Activated T-helper 2 cell treated with anti-CD3 and anti-CD28 coated beads, Interferon-gamma antibody, Interleukin-2, Interleukin-4, amounts not matched to agents 10 μg/mL and 5 μg/mL and 100 μg/mL, durations not matched to agents 14 hours and 24 hours and 36 hours (primary cell): Measurements from ENCODE around the gene PTPN1. TPM values are rescaled to one million over a fixed set of nuclear protein-coding genes. Genes with fewer than 3 reads are reported as not detected.
"Not testable (repeated sequence)": the region's sequence is repeated elsewhere in the genome, so short reads cannot be mapped to it uniquely, and the experiment has no call there.

Experiments
- DNase-seq: peaks from one replicate; pipeline ENCODE4 v3.0.0; 2021; ENCODE audit warnings: low spot score
- H3K27ac Mint-ChIP-seq: one replicate; pipeline ENCODE4 v1.8.0; 2021; ENCODE audit warnings: mixed read lengths
- H3K27me3 Mint-ChIP-seq: one replicate; pipeline ENCODE4 v1.8.0; 2021; ENCODE audit warnings: low read depth, mixed read lengths
- H3K36me3 Mint-ChIP-seq: one replicate; pipeline ENCODE4 v1.8.0; 2021; ENCODE audit warnings: low read depth, mixed read lengths
- H3K4me1 Mint-ChIP-seq: one replicate; pipeline ENCODE4 v1.8.0; 2021; ENCODE audit warnings: low read depth, mixed read lengths
- H3K4me3 Mint-ChIP-seq: one replicate; pipeline ENCODE4 v1.8.0; 2021; ENCODE audit warnings: low read depth, mild to moderate bottlenecking, moderate library complexity, mixed read lengths
- H3K9me3 Mint-ChIP-seq: one replicate; pipeline ENCODE4 v1.8.0; 2021; ENCODE audit warnings: mixed read lengths
- intact Hi-C: fragments of 100-400 bp; cut with micrococcal nuclease; formaldehyde crosslinking; loops from one replicate; pipeline ENCODE4 v1.15.1; 2023
- total RNA-seq: library from RNA; stranded (reverse); gene quantifications from 2 replicates; pipeline ENCODE4 v1.2.3, GENCODE V29; 2022

Gene PTPN1
- total RNA-seq, 1 donor from 2014 or later = 94.6 TPM

DNA sequence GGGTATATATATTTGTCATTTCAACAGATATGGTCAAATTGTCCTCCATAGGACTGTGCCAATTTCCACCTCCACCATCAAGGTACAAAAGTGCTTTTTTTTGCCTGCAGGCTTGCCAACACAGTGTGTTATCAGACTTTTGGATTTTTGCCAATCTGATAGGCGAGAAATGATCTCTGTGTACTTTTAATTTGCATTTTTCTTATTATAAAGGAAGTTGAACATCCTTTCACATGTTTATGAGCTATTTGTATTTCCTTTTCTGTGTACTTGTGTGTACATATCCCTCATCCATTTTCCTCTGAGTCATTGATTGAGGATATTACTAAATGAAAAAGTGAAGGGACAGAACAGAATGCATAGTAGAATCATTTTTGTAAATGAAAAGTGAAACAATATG is 39.0 kb upstream of the PTPN1 start:
- peaks cover 31% of the 10 kb centered on the region for H3K4me1 Mint-ChIP-seq
- no peak overlapping the region for H3K27ac Mint-ChIP-seq
- intact Hi-C loops = no loop called here
- no peak for DNase-seq
- H3K9me3 Mint-ChIP-seq = no peaks in the 10 kb centered on the region
- no peaks in the 10 kb centered on the region for H3K27me3 Mint-ChIP-seq
- no peaks in the 10 kb centered on the region for H3K36me3 Mint-ChIP-seq
- H3K4me3 Mint-ChIP-seq = no peak overlapping the region

DNA sequence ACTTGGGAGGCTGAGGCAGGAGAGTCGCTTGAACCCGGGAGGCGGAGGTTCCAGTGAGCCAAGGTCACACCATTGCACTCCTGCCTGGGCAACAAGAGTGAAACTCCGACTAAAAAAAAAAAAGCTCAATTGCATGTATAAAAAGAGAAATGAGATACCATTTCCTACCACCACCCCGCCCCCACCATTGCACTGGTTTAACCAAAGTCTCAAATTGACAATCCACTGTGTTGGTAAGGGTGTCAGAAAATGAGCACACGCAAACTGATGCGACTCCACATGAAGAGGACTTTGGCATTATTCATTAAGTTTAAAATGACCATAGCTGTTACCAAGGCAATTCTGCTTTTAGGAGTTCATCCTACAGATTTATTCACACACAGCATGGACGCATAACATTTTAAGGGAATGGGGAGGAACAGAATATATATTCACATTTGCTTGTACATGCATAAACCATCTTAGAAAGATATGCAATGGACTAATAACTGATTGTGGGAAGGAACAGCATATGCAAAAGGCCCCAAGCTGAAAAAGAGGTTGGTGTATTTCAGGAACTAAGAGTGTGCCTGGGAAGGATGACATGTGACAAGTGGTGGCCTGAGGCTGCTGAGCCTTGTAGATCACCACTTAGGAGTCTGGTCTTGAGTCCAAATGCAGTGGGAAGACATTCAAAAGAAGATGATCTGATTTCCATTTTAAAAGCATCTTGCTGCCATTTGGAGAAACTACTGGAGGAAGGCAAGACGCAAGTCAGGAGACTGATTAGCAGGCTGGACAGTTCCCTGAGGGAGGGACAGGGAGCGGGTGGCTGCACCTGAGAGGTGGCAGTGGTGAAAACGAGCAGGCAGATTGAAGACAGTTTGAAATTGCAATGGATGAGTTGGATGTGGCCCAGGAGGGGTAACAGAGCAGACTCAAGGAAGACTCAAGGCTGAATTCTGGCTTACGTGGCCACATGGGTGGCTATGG is 37.2 kb upstream of the PTPN1 start:
- Mint-ChIP-seq H3K36me3 (no peaks in the 10 kb centered on the region), H3K4me3 (no peak overlapping the region), H3K27me3 (no peaks in the 10 kb centered on the region), H3K4me1 (peaks cover 43% of the 10 kb centered on the region), H3K9me3 (no peaks in the 10 kb centered on the region), H3K27ac (no peak overlapping the region)
- intact Hi-C loops = no loop called here
- DNase-seq = no peak

DNA sequence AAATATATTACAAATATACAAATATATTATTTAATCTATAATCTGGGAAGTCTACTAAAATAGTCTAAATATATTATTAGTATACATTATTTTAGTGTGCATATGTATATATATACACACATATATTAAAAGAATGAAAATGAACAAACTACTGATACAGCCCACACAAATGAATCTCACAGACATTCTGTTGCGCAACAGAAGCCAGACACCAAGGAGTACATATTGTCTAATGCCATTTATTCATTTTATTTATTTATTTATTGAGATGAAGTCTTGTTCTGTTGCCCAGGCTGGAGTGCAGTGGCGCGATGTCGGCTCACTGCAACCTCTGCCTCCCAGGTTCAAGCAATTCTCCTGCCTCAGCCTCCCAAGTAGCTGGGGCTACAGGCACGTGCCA is 35.8 kb upstream of the PTPN1 start:
- H3K36me3 Mint-ChIP-seq, H3K27ac Mint-ChIP-seq, intact Hi-C loops, H3K27me3 Mint-ChIP-seq, H3K9me3 Mint-ChIP-seq, DNase-seq, H3K4me3 Mint-ChIP-seq: not testable (repeated sequence)
- H3K4me1 Mint-ChIP-seq = peaks cover 50% of the 10 kb centered on the region

DNA sequence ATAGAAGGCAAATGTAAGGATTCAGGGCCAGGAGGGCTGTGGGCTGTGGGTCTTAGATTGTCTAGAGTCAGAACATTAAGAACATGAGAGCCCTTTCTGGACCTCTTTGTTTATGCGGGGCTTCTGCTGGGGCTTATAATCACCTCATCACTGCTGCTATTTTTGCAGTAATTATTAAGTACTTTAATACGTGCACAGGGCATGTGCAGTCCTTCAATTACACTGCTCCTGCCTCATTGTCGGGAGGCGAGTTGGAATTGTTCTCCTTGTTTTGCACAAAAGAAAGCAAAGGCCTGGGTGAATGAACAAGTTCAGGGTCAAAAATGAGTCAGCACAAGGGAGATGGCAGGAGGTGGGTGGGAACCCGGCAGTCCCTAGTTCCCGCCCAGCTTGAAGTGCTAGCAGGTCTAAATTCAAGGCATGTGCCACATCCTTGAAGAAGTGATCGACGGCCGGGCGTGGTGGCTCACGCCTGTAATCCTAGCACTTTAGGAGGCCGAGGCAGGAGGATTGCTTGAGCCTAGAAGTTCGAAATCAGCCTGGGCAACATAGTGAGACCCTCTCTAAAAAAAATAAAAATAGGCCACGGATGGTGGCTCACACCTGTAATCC is 34.4 kb upstream of the PTPN1 start:
- H3K4me3 Mint-ChIP-seq = no peak overlapping the region
- H3K4me1 Mint-ChIP-seq = peaks cover 43% of the 10 kb centered on the region
- H3K27me3 Mint-ChIP-seq = no peaks in the 10 kb centered on the region
- no peaks in the 10 kb centered on the region for H3K9me3 Mint-ChIP-seq
- H3K36me3 Mint-ChIP-seq = no peaks in the 10 kb centered on the region
- intact Hi-C loops = no loop called here
- DNase-seq = no peak
- no peak overlapping the region for H3K27ac Mint-ChIP-seq

DNA sequence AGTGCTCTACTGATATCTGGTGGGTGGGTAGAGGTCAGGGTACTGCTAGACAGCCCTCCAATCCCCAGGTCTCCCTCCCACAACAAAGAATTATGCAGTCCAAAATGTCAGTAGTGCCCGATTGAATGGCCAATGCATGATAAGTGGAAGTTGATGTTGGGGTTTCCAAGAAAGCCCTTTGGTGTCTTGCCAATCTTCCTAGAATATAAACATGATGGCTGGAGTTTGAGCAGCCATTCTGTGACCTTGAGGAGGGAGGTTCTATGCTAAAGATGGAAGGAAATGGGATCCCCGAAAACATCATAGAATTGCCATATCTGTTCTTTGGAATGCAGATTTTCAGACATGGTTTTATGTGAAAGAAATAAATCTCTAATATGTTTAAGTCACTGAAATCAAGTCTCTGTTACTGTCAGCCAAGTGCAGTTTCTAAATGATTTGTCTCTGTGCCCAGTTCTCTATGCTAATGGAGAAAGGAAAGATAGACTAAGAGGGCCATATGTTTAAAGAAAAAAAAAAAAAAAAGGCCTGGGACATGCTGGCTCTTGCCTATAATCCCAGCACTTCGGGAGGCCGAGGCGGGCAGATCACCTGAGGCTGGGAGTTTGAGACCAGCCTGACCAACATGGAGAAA is 32.8 kb upstream of the PTPN1 start:
- H3K36me3 Mint-ChIP-seq = no peaks in the 10 kb centered on the region
- peaks cover 44% of the 10 kb centered on the region for H3K4me1 Mint-ChIP-seq
- H3K4me3 Mint-ChIP-seq = no peak overlapping the region
- H3K9me3 Mint-ChIP-seq = no peaks in the 10 kb centered on the region
- intact Hi-C loops = no loop called here
- no peak for DNase-seq
- H3K27ac Mint-ChIP-seq = no peak overlapping the region
- no peaks in the 10 kb centered on the region for H3K27me3 Mint-ChIP-seq

DNA sequence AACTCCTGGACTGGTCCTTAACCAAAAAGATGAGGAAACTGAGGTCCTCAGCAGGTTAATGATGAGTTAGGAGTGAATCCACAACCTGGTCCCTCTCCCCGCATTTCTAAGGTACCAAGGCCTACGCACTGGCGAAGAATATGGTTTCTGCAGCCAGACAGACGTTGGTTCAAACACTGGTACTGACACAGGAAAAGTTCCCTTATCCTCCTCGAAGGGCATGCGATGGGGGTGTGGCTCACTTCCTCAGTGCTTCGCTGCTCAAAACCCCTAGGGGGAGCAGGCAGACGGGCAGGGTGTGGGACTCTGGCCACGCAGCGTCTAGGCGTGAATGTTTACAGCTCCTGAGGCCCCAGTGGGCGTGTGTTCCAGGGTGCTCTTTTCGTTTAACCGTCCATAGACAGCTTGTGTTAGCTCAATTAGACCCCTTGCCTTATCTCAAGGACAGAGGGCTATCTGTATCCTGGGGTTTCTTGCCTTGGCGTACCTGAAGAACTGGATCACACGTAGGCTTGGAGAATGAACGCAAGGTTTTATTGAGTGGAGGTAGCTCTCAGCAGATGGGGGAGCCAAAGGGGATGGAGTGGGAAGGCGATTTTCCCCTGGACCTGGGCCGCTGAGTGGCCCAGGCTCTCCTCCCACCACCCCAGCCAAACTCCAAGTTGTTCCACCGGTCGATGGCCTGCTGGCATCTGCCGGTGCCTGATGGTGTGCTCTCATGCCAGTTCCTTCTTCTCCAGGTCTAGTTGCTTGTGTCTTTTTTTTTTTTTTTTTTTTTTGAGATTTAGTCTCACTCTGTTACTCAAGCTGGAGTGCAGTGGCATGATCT is 31.8 kb upstream of the PTPN1 start:
- intact Hi-C loops = loop anchor here (1.0 kb wide), 3 partner anchors 32 to 98 kb away; partner anchors contain the start of gene PTPN1
- Mint-ChIP-seq H3K9me3 (no peaks in the 10 kb centered on the region), H3K36me3 (no peaks in the 10 kb centered on the region), H3K27ac (peak overlapping the region; percentile 33), H3K4me3 (no peak overlapping the region), H3K27me3 (no peaks in the 10 kb centered on the region), H3K4me1 (peaks cover 44% of the 10 kb centered on the region)
- peak; percentile 74 for DNase-seq

DNA sequence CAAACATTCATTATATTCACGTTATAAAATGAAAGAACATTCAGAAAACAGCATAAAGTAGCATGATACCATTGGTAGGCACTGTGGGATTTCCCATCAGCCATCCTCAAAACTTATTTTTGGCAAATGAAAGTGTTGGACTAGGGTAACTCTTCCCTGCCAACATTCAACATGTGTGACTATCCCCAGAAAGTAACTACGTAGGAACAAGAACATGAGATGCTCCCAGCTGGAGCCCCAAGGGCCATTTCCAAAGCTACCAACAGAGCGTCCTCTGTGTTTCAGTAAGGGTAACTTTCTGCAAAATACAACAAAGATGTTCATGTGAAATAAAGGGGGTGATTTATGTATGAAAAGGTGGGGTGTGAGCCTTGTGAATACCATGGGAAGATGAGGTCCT is 28.4 kb upstream of the PTPN1 start:
- peaks cover 50% of the 10 kb centered on the region for H3K4me1 Mint-ChIP-seq
- peaks cover 10% of the 10 kb centered on the region for H3K36me3 Mint-ChIP-seq
- peaks cover 9% of the 10 kb centered on the region for H3K9me3 Mint-ChIP-seq
- no peaks in the 10 kb centered on the region for H3K27me3 Mint-ChIP-seq
- H3K27ac Mint-ChIP-seq = peak overlapping the region; percentile 56
- no peak overlapping the region for H3K4me3 Mint-ChIP-seq
- intact Hi-C loops = loop anchor here (2.0 to 10.0 kb wide), 3 partner anchors 79 to 367 kb away; partner anchors contain the start of genes PARD6B and UBE2V1
- DNase-seq = no peak

DNA sequence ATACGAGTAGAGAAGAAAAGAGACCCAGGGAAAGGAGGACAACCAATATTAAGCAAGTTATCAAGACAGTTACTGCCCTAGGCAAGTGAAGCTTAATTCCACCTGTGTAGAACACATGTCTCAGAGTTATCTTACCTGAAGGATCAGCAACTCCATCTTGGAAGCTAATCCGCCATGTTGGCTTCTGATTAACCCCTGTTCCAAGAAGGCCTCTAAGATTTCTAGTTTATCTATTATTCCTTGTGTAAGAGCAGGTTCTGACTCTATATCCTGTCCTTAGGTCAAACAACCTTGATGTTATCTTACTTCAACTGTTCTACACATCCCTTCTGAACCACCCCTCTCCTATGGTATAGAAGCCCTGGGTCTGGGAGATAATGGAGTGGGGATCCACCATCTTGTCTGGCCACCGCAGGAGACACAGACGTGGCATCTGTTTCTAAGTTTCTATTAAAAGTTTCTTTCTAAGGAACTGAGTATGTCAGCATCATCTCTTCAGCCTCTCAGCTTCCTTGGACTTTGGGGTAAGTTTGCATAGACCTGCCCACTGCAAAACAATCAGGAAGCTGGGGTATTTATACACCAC is 27.7 kb upstream of the PTPN1 start:
- peaks cover 50% of the 10 kb centered on the region for H3K4me1 Mint-ChIP-seq
- H3K4me3 Mint-ChIP-seq = peak overlapping the region; percentile 93
- peaks cover 10% of the 10 kb centered on the region for H3K36me3 Mint-ChIP-seq
- intact Hi-C loops = loop anchor here (2.0 to 10.0 kb wide), 3 partner anchors 78 to 368 kb away; partner anchors contain the start of genes PARD6B and UBE2V1
- DNase-seq = no peak
- peak overlapping the region; percentile 96 for H3K27ac Mint-ChIP-seq
- H3K27me3 Mint-ChIP-seq = no peaks in the 10 kb centered on the region
- H3K9me3 Mint-ChIP-seq = peaks cover 9% of the 10 kb centered on the region

DNA sequence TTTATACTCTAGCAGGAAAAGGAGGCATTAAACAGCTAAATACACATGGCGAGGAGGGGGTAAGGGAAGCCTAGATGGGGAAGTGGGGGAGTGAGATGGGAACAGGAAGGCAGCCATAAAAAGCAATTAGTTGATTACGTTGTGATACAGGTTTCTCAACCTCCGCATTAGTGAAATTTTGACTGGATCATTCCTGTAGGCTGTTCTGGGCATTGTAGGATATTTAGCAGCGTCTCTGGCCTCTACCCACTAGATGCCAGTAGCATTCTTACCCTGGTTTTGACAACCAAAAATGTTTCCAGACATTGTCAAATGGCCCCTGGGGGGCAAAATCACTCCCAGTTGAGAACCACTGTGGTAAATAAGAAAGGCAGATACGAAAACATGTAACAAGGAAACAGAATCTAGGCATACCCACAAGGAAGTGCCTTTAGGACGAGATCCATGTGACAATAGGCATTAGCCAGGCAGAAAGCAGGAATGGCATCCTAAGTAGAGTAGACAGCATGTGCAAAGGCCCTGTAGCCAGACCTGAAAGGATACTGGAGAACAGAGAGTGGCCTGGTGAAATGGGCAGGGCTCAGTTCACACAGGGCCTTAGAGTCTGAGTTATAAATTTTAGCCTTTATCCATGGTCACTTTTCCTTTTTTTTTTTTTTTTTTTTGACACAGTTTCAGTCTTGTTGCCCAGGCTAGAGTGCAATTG is 25.8 kb upstream of the PTPN1 start:
- peak overlapping the region; percentile 96 for H3K27ac Mint-ChIP-seq
- no peak for DNase-seq
- H3K27me3 Mint-ChIP-seq = no peaks in the 10 kb centered on the region
- peaks cover 58% of the 10 kb centered on the region for H3K4me1 Mint-ChIP-seq
- H3K4me3 Mint-ChIP-seq = peak overlapping the region; percentile 93
- peaks cover 10% of the 10 kb centered on the region for H3K36me3 Mint-ChIP-seq
- H3K9me3 Mint-ChIP-seq = peaks cover 9% of the 10 kb centered on the region
- intact Hi-C loops = loop anchor here (10.0 kb wide), 2 partner anchors 250 to 370 kb away; partner anchors contain the start of genes PARD6B and UBE2V1

DNA sequence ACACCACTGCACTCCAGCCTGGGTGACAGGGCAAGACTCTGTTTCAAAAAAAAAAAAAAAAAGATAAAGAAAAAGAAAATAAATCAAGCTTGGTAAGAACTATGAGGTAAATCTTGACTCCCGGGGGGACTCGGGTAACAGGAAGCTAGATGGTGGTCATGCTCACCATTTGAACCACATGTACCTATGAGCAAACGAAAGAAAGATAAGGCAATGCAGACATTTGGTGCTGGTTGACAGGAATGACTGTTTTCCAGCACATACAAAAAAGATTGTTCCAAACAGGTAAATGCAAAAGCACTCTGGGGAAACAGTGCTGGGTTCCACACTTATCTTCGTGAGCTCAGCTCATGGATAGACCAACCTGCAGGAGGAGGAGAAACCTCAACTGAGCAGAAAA is 22.8 kb upstream of the PTPN1 start:
- Mint-ChIP-seq H3K27me3 (no peaks in the 10 kb centered on the region), H3K36me3 (peaks cover 10% of the 10 kb centered on the region), H3K4me1 (peaks cover 54% of the 10 kb centered on the region), H3K9me3 (peaks cover 9% of the 10 kb centered on the region), H3K4me3 (peak overlapping the region; percentile 13), H3K27ac (peak overlapping the region; percentile 88)
- DNase-seq = peak; percentile 37
- intact Hi-C loops = loop anchor here (1.0 to 10.0 kb wide), 3 partner anchors 32 to 373 kb away; partner anchors contain the start of genes PARD6B and UBE2V1

DNA sequence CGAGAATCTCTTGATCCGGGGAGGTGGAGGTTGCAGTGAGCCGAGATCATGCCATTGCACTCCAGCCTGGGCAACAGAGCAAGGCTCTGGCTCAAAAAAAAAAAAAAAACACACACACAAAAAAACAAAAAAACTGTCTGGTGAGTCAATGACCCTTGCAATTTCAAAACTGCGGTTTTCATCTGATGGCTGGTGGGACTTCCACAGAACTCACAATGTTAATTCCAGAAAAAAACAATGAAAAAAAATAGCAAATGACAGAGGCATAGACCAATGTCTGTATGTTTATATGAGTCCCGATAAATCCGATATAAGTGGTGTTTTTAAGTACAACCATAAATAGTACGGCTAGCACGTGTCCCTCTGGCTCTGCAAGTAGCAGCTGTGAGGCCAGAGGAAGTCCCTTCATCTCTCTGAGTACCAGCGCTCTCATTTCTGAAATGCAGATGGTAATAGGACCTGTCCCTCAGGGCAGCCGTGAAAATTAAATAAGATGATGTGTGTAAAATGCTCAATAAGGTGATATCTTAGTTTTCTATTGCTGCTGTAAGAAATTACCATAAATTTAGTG is 21.9 kb upstream of the PTPN1 start:
- H3K27ac Mint-ChIP-seq = peak overlapping the region; percentile 88
- no peak for DNase-seq
- intact Hi-C loops = loop anchor here (1.0 to 10.0 kb wide), 3 partner anchors 22 to 374 kb away; partner anchors contain the start of genes PARD6B, PTPN1 and UBE2V1
- peaks cover 55% of the 10 kb centered on the region for H3K4me1 Mint-ChIP-seq
- peaks cover 10% of the 10 kb centered on the region for H3K36me3 Mint-ChIP-seq
- no peaks in the 10 kb centered on the region for H3K27me3 Mint-ChIP-seq
- peaks cover 9% of the 10 kb centered on the region for H3K9me3 Mint-ChIP-seq
- peak overlapping the region; percentile 2 for H3K4me3 Mint-ChIP-seq
